ENCODE measurements around the gene TRIM27. TPM values are rescaled to one million over a fixed set of nuclear protein-coding genes. Genes with fewer than 3 reads are reported as not detected.
A peak's percentile ranks its signal among the peaks of the same experiment; 100 is the strongest.
"Not testable (repeated sequence)": the region's sequence is repeated elsewhere in the genome, so short reads cannot be mapped to it uniquely, and the experiment has no call there.

TRIM27 gene
- 50.0 TPM for total RNA-seq

GRCh38 chr6:28923318-28924102, at the start of gene TRIM27:
Gene TRIM27, minus strand, starts transcription at chr6:28923985. Its CDS starts 353 bp downstream, at chr6:28923632.
- peak; percentile 99 for ATAC-seq
- intact Hi-C loops (cut with DNase I) = no loop called here
- DNase-seq (ENCODE audit: low spot score) = peak; percentile 94

- intact Hi-C loops (cut with DNase I); ATAC-seq; DNase-seq (ENCODE audit: low spot score): not testable (repeated sequence)
Measured at GRCh38 chr6:28970056-28970455, 46.3 kb upstream of the TRIM27 start.

GRCh38 chr6:28969129-28969528, 45.3 kb upstream of the TRIM27 start:
- DNase-seq (ENCODE audit: low spot score) (no peak), ATAC-seq (no peak)
- intact Hi-C loops (cut with DNase I) = no loop called here

GRCh38 chr6:28968476-28968875, 44.7 kb upstream of the TRIM27 start:
- ATAC-seq = no peak
- no peak for DNase-seq (ENCODE audit: low spot score)
- intact Hi-C loops (cut with DNase I) = no loop called here

GRCh38 chr6:28965706-28966105, 41.9 kb upstream of the TRIM27 start:
- ATAC-seq = no peak
- no peak for DNase-seq (ENCODE audit: low spot score)
- intact Hi-C loops (cut with DNase I) = no loop called here

GRCh38 chr6:28960846-28961500, 37.2 kb upstream of the TRIM27 start:
- ATAC-seq (no peak), DNase-seq (ENCODE audit: low spot score) (no peak)
- intact Hi-C loops (cut with DNase I) = no loop called here

GRCh38 chr6:28958561-28959243, 34.9 kb upstream of the TRIM27 start:
- DNase-seq (ENCODE audit: low spot score); ATAC-seq; intact Hi-C loops (cut with DNase I): not testable (repeated sequence)

GRCh38 chr6:28957795-28958314, 34.1 kb upstream of the TRIM27 start:
- ATAC-seq; intact Hi-C loops (cut with DNase I); DNase-seq (ENCODE audit: low spot score): not testable (repeated sequence)

- DNase-seq (ENCODE audit: low spot score) (no peak), ATAC-seq (no peak)
- intact Hi-C loops (cut with DNase I) = no loop called here
Measured at GRCh38 chr6:28956331-28956730, 32.5 kb upstream of the TRIM27 start.

- intact Hi-C loops (cut with DNase I) = loop anchor here (1.0 kb wide), 1 partner anchor 24 kb away; no protein-coding TSS in a partner anchor
- DNase-seq (ENCODE audit: low spot score) = no peak
- no peak for ATAC-seq
Measured at GRCh38 chr6:28953585-28954258, 29.9 kb upstream of the TRIM27 start.

GRCh38 chr6:28953039-28953584, 29.3 kb upstream of the TRIM27 start:
- ATAC-seq (peak; percentile 46), DNase-seq (ENCODE audit: low spot score) (no peak)
- intact Hi-C loops (cut with DNase I) = loop anchor here (1.0 kb wide), 1 partner anchor 24 kb away; no protein-coding TSS in a partner anchor

GRCh38 chr6:28949656-28950195, 25.9 kb upstream of the TRIM27 start:
- intact Hi-C loops (cut with DNase I); DNase-seq (ENCODE audit: low spot score); ATAC-seq: not testable (repeated sequence)

- intact Hi-C loops (cut with DNase I) = no loop called here
- ATAC-seq = no peak
- DNase-seq (ENCODE audit: low spot score) = no peak
Measured at GRCh38 chr6:28948782-28949486, 25.1 kb upstream of the TRIM27 start.

GRCh38 chr6:28947831-28948270, 24.1 kb upstream of the TRIM27 start:
- intact Hi-C loops (cut with DNase I) = no loop called here
- DNase-seq (ENCODE audit: low spot score) (no peak), ATAC-seq (no peak)

GRCh38 chr6:28947067-28947765, 23.4 kb upstream of the TRIM27 start:
- DNase-seq (ENCODE audit: low spot score) (no peak), ATAC-seq (no peak)
- intact Hi-C loops (cut with DNase I) = no loop called here

- DNase-seq (ENCODE audit: low spot score) = no peak
- intact Hi-C loops (cut with DNase I) = no loop called here
- no peak for ATAC-seq
Measured at GRCh38 chr6:28945349-28945748, 21.6 kb upstream of the TRIM27 start.

- intact Hi-C loops (cut with DNase I) = no loop called here
- DNase-seq (ENCODE audit: low spot score) (no peak), ATAC-seq (peak; percentile 77)
Measured at GRCh38 chr6:28944412-28944865, 20.7 kb upstream of the TRIM27 start.

Measured in sciatic nerve (tissue), 2 donors.